ENCODE results near the gene TBC1D25.
"Not testable (repeated sequence)": the region's sequence is repeated elsewhere in the genome, so short reads cannot be mapped to it uniquely, and the experiment has no call there.

TBC1D25 gene

DNA sequence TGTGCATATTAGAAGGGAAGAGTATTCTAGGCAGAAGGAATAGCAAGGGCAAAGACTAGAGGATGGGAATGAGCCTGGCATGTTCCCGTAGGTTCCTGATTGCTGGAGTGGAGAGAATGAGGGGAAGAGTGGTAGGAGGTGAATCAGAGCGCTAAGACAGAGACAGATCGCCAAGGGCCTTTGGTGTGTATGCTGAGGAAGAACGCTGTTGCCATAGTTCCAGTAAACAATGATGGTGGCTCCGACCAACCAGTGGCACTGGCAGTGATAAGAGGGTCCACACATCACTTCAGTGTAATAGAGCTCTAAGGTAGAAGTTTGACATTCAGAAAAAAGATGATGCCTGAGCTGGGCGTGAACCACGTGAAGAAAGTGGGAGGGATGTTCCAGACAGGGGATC lies 966 bp downstream of the TBC1D25 start:
- TF ChIP-seq, protein P1, sequence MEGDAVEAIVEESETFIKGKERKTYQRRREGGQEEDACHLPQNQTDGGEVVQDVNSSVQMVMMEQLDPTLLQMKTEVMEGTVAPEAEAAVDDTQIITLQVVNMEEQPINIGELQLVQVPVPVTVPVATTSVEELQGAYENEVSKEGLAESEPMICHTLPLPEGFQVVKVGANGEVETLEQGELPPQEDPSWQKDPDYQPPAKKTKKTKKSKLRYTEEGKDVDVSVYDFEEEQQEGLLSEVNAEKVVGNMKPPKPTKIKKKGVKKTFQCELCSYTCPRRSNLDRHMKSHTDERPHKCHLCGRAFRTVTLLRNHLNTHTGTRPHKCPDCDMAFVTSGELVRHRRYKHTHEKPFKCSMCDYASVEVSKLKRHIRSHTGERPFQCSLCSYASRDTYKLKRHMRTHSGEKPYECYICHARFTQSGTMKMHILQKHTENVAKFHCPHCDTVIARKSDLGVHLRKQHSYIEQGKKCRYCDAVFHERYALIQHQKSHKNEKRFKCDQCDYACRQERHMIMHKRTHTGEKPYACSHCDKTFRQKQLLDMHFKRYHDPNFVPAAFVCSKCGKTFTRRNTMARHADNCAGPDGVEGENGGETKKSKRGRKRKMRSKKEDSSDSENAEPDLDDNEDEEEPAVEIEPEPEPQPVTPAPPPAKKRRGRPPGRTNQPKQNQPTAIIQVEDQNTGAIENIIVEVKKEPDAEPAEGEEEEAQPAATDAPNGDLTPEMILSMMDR (IDR thresholded peaks at IDR 0.05; ENCODE audit: extremely low read depth, missing control alignments) = no peak
- DNase-seq (ENCODE audit: low spot score) = no peak

DNA sequence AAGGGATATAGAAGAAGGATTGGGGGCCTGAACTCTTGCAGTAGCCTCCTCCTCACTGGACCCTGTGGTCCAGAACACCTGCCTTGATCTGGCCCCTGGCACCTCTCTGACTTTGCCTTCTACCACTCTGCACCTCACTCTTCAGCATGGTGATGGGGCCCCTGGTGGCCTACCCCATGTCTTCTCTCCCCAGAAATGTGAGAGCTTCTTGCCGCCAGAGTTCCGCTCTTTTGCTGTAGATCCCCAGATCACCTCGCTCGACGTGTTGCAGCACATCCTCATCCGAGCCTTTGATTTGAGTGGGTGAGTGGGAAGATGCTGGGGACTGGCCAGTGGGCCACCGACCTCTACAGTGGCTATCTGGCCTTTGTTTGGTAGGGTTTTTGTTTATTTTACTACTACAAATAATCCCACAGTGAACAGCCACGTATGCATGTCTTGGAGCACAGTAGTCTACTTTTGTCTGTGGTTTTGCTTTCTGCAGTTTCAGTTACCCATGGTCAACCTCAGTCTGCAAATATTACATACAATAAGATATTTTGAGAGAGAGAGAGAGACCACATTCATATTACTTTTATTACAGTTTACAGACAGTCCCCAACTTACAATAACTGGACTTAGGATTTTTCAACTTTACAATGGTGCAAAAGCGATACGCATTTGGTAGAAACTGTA lies 1.8 kb downstream of the TBC1D25 start:
- TF ChIP-seq, protein P1 (IDR thresholded peaks at IDR 0.05; ENCODE audit: extremely low read depth, missing control alignments) = no peak
- no peak for DNase-seq (ENCODE audit: low spot score)

DNA sequence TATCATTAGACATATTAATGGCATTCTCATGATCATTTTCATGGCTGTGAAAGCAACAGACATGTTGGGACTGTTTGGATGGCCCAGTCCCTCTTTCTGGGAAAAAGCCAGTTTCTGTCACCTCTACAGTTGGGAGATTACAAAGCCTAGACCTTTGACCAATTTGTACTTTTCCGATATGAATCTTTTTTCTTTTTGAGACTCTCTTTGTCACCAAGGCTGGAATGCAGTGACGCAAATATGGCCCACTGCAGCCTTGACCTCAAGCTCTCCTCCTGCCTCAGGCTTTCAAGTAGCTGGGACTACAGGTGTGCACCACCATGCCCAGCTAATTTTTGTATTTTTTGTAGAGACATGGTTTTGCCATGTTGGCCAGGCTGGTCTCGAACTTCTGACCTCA lies 9.4 kb downstream of the TBC1D25 start:
- DNase-seq (ENCODE audit: low spot score) = no peak
- TF ChIP-seq, protein P1 (IDR thresholded peaks at IDR 0.05; ENCODE audit: extremely low read depth, missing control alignments) = no peak

DNA sequence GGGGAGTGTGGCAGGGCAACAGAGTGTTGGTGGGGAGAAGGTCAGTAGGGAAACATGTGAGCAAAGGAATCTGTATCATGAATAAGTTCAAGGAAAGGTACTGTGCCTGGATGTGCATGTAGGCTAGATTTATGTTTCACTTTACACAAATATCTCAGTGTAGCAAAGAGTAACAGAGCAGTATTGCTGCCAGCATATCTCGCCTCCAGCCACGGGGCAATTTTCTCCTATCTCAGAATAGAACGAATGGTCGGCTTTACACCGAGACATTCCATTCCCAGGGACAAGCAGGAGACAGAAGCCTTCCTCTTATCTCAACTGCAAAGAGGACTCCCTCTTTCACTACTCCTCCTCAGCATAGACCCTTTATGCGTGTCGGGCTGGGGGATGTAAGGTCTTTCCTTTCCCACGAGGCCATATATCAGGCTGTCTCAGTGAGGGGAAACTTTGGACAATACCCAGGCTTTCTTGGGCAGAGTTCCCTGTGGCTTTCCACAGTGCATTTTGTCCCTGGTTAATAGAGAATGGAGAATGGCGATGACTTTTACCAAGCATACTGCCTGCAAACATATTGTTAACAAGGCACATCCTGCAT lies 16.3 kb downstream of the TBC1D25 start:
- DNase-seq (ENCODE audit: low spot score) = not testable (repeated sequence)

DNA sequence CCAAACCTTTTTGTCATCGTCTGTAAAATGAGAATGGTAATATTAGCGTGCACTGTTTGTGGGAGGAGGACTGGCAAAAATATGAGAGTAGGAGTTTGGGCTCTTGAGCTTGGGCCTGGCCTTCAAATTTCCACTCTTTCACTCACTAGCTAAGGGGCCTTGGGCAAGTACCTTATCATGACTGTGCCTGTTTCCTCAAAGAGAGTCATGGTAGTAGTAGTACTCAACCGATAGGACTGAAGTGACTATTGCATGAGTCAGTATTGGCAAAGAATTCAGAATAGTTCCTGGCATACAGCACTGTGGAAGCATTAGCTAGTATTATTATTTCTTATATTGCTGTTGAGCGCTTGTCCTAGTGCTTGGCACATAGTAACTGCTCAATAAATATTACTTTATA lies 18.8 kb downstream of the TBC1D25 start:
- DNase-seq (ENCODE audit: low spot score) = no peak
- TF ChIP-seq, protein P1 (IDR thresholded peaks at IDR 0.05; ENCODE audit: extremely low read depth, missing control alignments) = no peak

DNA sequence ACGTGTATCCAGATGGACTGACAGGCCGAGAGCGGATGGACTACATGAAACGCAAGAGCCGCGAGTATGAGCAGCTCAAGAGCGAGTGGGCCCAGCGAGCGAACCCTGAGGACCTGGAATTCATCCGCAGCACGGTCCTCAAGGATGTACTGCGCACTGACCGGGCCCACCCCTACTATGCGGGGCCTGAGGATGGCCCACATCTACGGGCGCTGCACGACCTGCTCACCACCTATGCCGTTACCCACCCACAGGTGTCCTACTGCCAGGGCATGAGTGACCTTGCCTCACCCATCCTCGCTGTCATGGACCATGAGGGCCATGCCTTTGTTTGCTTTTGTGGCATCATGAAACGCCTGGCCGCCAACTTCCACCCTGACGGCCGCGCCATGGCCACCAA lies 20.1 kb downstream of the TBC1D25 start:
- no peak for DNase-seq (ENCODE audit: low spot score)
- TF ChIP-seq, protein P1 (IDR thresholded peaks at IDR 0.05; ENCODE audit: extremely low read depth, missing control alignments) = no peak

DNA sequence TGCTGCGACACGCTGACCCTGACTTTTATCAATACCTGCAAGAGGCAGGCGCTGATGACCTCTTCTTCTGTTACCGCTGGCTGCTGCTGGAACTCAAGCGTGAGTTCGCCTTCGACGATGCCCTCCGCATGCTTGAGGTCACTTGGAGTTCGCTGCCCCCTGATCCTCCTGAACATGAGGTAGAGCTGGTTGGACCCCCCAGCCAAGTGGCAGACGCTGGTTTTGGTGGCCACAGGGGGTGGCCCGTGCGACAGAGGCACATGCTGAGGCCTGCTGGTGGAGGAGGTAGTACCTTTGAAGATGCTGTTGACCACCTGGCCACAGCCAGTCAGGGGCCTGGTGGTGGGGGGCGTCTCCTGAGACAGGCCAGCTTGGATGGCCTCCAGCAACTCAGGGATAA lies 20.5 kb downstream of the TBC1D25 start:
- TF ChIP-seq, protein P1 (IDR thresholded peaks at IDR 0.05; ENCODE audit: extremely low read depth, missing control alignments) = no peak
- no peak for DNase-seq (ENCODE audit: low spot score)

DNA sequence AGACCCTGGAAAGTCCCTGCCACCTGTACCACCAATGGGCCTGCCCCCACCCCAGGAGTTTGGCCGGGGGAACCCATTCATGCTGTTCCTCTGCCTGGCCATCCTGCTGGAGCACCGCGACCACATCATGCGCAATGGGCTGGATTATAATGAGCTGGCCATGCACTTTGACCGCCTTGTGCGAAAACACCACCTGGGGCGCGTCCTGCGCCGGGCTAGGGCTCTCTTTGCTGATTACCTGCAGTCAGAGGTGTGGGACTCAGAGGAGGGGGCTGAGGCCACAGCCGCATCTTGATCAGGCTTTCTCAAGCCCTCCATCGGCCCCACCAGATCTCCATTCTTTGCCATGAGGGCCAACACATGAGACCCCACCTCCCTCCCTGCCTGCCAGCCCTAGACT lies 21.2 kb downstream of the TBC1D25 start:
- TF ChIP-seq, protein P1 (IDR thresholded peaks at IDR 0.05; ENCODE audit: extremely low read depth, missing control alignments) = no peak
- DNase-seq (ENCODE audit: low spot score) = no peak
